Measurements from ENCODE around the gene NR6A1. TPM values are rescaled to one million over a fixed set of nuclear protein-coding genes. Genes with fewer than 3 reads are reported as not detected.

The NR6A1 gene
- total RNA-seq, 1 experiment from 2014 or later = 99.3 TPM

DNA sequence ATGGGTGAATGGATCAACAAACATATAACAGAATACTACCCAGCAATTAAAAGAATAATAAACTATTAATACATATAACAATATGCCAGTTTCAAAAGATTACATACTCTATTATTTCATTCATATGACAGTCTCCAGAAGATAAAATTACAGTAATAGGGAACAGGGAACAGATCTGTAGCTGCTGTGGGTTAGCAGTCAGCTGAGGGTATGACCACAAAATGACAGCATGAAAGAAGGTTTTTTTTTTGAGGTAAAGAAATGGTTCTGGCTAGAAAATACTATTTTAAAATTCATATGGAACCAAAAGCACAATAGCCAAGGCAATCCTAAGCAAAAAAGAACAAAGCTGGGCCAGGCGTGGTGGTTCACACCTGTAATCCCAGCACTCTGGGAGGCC, 190.9 kb downstream of the NR6A1 start:
- Mint-ChIP-seq H3K36me3 (ENCODE audit: insufficient read depth in 1 of 3, low read depth in 3 of 3) (peaks cover 10 to 27% (median 18%) of the 10 kb centered on the region in 3 experiments; a peak in 6 of 7 replicates), H3K27me3 (ENCODE audit: low read depth) (no peaks in the 10 kb centered on the region), H3K9me3 (peaks cover 9% of the 10 kb centered on the region in 2 experiments; a peak in 2 of 5 replicates), H3K27ac (no peak overlapping the region), H3K4me1 (peaks cover 28 to 34% of the 10 kb centered on the region in 2 experiments), H3K4me3 (no peak overlapping the region)
- Histone ChIP-seq H3K79me2 (ENCODE audit: insufficient read depth, low read length) (no peaks in the 10 kb centered on the region; the same call in 1 of the 2 replicates), H2BK15ac (ENCODE audit: low read depth, low read length) (no peak overlapping the region), H2BK20ac (ENCODE audit: low read depth, low read length, poor library complexity, severe bottlenecking) (no peak overlapping the region), H2AFZ (ENCODE audit: low read length) (no peak overlapping the region), H4K8ac (replicated peaks; ENCODE audit: insufficient read length, low read depth, low read length) (no peak overlapping the region), H2AK5ac (ENCODE audit: insufficient read length, low read length) (no peak overlapping the region), H3K56ac (ENCODE audit: insufficient read length, low read depth, low read length) (no peak overlapping the region), H3K4me1 (ENCODE audit: insufficient read depth, low read length) (no peaks in the 10 kb centered on the region; the same call in 1 of the 2 replicates), H3K9ac (ENCODE audit: extremely low read depth, insufficient read length, low read length) (no peak overlapping the region), H4K20me1 (ENCODE audit: control insufficient read depth, insufficient read depth, insufficient read length) (no peaks in the 10 kb centered on the region), H3T11ph (ENCODE audit: low read length) (no peak overlapping the region), H3K4me2 (ENCODE audit: insufficient read depth, insufficient read length, low read length) (no peak overlapping the region), H3K23me2 (ENCODE audit: insufficient read length, low read depth, low read length, poor library complexity, severe bottlenecking) (no peaks in the 10 kb centered on the region), H3K79me1 (ENCODE audit: insufficient read depth, low read depth, low read length, poor library complexity, severe bottlenecking) (no peaks in the 10 kb centered on the region), H2BK120ac (ENCODE audit: low read depth, low read length, poor library complexity, severe bottlenecking) (no peak overlapping the region), H3K9me3 (ENCODE audit: control insufficient read depth, low read depth, low read length) (no peaks in the 10 kb centered on the region), H3K4ac (ENCODE audit: low read depth, low read length) (no peak overlapping the region), H3K27me3 (ENCODE audit: insufficient read depth, low read length) (no peaks in the 10 kb centered on the region), H3K18ac (ENCODE audit: insufficient read length, low read depth, low read length) (no peak overlapping the region), H3K27ac (ENCODE audit: insufficient read length, low read depth, low read length) (no peak overlapping the region), H2BK12ac (ENCODE audit: insufficient read length, low read depth, low read length) (no peak overlapping the region), H4K91ac (ENCODE audit: insufficient read length, low read depth, low read length) (no peak overlapping the region), H3K14ac (ENCODE audit: insufficient read depth, low read length) (no peak overlapping the region), H2BK5ac (ENCODE audit: insufficient read length, low read length) (no peak overlapping the region), H4K5ac (ENCODE audit: insufficient read length, low read depth, low read length) (no peak overlapping the region), H3K23ac (ENCODE audit: insufficient read length, low read depth, low read length) (no peak overlapping the region)
- DNase-seq = no peak
- no CpG with 5 or more reads among the region's 1 CpG for WGBS (ENCODE audit: extremely low coverage, insufficient read length, low lambda C conversion rate)
- TF ChIP-seq, protein P1, sequence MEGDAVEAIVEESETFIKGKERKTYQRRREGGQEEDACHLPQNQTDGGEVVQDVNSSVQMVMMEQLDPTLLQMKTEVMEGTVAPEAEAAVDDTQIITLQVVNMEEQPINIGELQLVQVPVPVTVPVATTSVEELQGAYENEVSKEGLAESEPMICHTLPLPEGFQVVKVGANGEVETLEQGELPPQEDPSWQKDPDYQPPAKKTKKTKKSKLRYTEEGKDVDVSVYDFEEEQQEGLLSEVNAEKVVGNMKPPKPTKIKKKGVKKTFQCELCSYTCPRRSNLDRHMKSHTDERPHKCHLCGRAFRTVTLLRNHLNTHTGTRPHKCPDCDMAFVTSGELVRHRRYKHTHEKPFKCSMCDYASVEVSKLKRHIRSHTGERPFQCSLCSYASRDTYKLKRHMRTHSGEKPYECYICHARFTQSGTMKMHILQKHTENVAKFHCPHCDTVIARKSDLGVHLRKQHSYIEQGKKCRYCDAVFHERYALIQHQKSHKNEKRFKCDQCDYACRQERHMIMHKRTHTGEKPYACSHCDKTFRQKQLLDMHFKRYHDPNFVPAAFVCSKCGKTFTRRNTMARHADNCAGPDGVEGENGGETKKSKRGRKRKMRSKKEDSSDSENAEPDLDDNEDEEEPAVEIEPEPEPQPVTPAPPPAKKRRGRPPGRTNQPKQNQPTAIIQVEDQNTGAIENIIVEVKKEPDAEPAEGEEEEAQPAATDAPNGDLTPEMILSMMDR (conservative IDR thresholded peaks at IDR 0.05) = no peak

Data from H9 (cell line).